Hepatocyte (in vitro differentiated cells): Measurements from ENCODE around the gene SUSD3. TPM values are rescaled to one million over a fixed set of nuclear protein-coding genes. Genes with fewer than 3 reads are reported as not detected.

Experiments used
- DNase-seq: peaks from one replicate; pipeline ENCODE4 v3.0.0-alpha.2; 2016; ENCODE audit warnings: low spot score
- H2AFZ ChIP-seq: fragments of 200-600 bp; sonication (generic); 2 replicates; pipeline ENCODE4 v1.6.0; 2016; ENCODE audit warnings: antibody characterized with exemption, mild to moderate bottlenecking
- H3K27ac ChIP-seq: fragments of 200-600 bp; sonication (generic); 2 replicates; pipeline ENCODE4 v1.5.1; 2016; ENCODE audit warnings: mild to moderate bottlenecking
- H3K27me3 ChIP-seq: fragments of 200-600 bp; sonication (generic); 2 replicates; pipeline ENCODE4 v1.6.1; 2016
- H3K36me3 ChIP-seq: fragments of 200-600 bp; sonication (generic); replicated peaks from 2 replicates; pipeline ENCODE4 v1.5.1; 2016; ENCODE audit warnings: low read depth; ENCODE audit not compliant: insufficient read depth
- H3K4me1 ChIP-seq: fragments of 200-600 bp; sonication (generic); 2 replicates; pipeline ENCODE4 v1.5.1; 2016; ENCODE audit warnings: mild to moderate bottlenecking, moderate library complexity; ENCODE audit not compliant: insufficient read depth
- H3K4me2 ChIP-seq: fragments of 200-600 bp; sonication (generic); 2 replicates; pipeline ENCODE4 v1.6.0; 2016
- H3K4me3 ChIP-seq: fragments of 200-600 bp; sonication (generic); 2 replicates; pipeline ENCODE4 v1.5.1; 2016; ENCODE audit warnings: mild to moderate bottlenecking
- H3K79me2 ChIP-seq: fragments of 200-600 bp; sonication (generic); 2 replicates; pipeline ENCODE4 v1.6.0; 2017; ENCODE audit warnings: mild to moderate bottlenecking
- H3K9me2 ChIP-seq: fragments of 200-600 bp; sonication (generic); replicated peaks from 2 replicates; pipeline ENCODE4 v1.6.0; 2017; ENCODE audit warnings: mild to moderate bottlenecking; ENCODE audit not compliant: insufficient read depth
- H3K9me3 ChIP-seq: fragments of 200-600 bp; sonication (generic); 2 replicates; pipeline ENCODE4 v1.5.1; 2016; ENCODE audit warnings: low read depth, mild to moderate bottlenecking
- H4K20me1 ChIP-seq: fragments of 200-600 bp; sonication (generic); 2 replicates; pipeline ENCODE4 v1.6.0; 2016; ENCODE audit warnings: mild to moderate bottlenecking; ENCODE audit not compliant: insufficient read depth, poor library complexity, severe bottlenecking
- EZH2 ChIP-seq: fragments of 200-600 bp; sonication (generic); IDR thresholded peaks from 2 replicates; pipeline ENCODE4 v1.6.1; 2016; ENCODE audit warnings: antibody characterized with exemption, mild to moderate bottlenecking, borderline replicate concordance
- EZH2phosphoT487 ChIP-seq: fragments of 200-600 bp; sonication (generic); IDR thresholded peaks from one replicate; pipeline ENCODE4 v1.6.1; 2018; ENCODE audit warnings: antibody characterized with exemption, mild to moderate bottlenecking, low read depth, moderate library complexity; ENCODE audit not compliant: unreplicated experiment, severe bottlenecking
- WGBS: methylation state at CpG from one replicate; pipeline ENCODE4 v1.1.6; 2016; ENCODE audit warnings: low lambda C conversion rate; ENCODE audit errors: missing lambda C conversion rate; 5-methylcytosine and 5-hydroxymethylcytosine counted together
- polyA plus RNA-seq: library from polyadenylated mRNA; unstranded; fragments of >200 nt; fragmentation: Nextera tagmentation; extraction: Ambion mirVana; gene quantifications from 2 replicates; pipeline ENCODE4 v1.2.1, GENCODE V29; 2016
- total RNA-seq: library from RNA; depleted of rRNA; stranded (reverse); fragments of >200 nt; gene quantifications from 2 replicates; pipeline ENCODE4 v1.2.3, GENCODE V29; 2014
- TF ChIP-seq, protein P1 (sequence below): fragments of 200-600 bp; sonication (generic); IDR thresholded peaks from 2 replicates; pipeline ENCODE4 v1.5.1; 2016; ENCODE audit warnings: antibody characterized with exemption, mild to moderate bottlenecking; ENCODE audit not compliant: poor library complexity

SUSD3 gene
- total and polyA plus RNA-seq, 2 experiments from 2014 or later: 11.4 to 17.3 TPM

DNA sequence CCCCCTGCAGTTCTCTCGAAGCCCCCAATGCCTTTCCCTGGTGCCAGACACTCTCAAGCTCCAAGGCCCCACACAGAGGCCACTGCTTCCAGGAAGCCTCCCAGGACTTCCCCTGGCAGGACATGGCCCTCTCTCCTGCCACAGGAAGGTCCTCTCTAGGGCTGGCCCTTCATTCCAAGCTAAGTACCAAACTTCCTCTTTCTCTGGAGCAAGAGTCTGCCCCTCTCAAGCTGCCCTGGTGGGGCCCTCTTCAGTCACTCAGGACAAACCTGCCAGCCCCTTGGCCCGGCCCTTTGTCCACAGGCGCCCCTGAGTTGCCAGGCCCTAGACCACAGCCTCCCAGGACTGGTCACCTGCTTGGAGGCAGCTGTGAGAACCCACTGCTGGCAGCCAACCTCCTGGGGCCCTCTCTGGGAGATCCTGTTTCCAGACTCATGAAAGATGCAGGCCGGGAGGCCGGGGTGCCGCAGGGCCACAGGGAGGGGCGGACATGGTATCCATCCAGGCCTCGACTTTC lies 69.0 kb downstream of the SUSD3 start:
- peak; percentile 33 for DNase-seq
- Histone ChIP-seq H3K9me3 (no peaks in the 10 kb centered on the region), H2AFZ (no peak overlapping the region), H3K4me1 (peaks cover 28% of the 10 kb centered on the region), H3K27me3 (no peaks in the 10 kb centered on the region), H3K27ac (peak overlapping the region; percentile 47), H3K4me3 (no peak overlapping the region), H3K79me2 (peaks cover 50% of the 10 kb centered on the region), H3K36me3 (no peaks in the 10 kb centered on the region), H3K9me2 (no peaks in the 10 kb centered on the region), H4K20me1 (peaks cover 10% of the 10 kb centered on the region), H3K4me2 (peak overlapping the region; percentile 48)
- TF ChIP-seq, protein P1, sequence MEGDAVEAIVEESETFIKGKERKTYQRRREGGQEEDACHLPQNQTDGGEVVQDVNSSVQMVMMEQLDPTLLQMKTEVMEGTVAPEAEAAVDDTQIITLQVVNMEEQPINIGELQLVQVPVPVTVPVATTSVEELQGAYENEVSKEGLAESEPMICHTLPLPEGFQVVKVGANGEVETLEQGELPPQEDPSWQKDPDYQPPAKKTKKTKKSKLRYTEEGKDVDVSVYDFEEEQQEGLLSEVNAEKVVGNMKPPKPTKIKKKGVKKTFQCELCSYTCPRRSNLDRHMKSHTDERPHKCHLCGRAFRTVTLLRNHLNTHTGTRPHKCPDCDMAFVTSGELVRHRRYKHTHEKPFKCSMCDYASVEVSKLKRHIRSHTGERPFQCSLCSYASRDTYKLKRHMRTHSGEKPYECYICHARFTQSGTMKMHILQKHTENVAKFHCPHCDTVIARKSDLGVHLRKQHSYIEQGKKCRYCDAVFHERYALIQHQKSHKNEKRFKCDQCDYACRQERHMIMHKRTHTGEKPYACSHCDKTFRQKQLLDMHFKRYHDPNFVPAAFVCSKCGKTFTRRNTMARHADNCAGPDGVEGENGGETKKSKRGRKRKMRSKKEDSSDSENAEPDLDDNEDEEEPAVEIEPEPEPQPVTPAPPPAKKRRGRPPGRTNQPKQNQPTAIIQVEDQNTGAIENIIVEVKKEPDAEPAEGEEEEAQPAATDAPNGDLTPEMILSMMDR: no peak
- TF ChIP-seq EZH2phosphoT487: no peak
- TF ChIP-seq EZH2: no peak
- 54% methylated on average over 8 of the region's 8 CpGs for WGBS

DNA sequence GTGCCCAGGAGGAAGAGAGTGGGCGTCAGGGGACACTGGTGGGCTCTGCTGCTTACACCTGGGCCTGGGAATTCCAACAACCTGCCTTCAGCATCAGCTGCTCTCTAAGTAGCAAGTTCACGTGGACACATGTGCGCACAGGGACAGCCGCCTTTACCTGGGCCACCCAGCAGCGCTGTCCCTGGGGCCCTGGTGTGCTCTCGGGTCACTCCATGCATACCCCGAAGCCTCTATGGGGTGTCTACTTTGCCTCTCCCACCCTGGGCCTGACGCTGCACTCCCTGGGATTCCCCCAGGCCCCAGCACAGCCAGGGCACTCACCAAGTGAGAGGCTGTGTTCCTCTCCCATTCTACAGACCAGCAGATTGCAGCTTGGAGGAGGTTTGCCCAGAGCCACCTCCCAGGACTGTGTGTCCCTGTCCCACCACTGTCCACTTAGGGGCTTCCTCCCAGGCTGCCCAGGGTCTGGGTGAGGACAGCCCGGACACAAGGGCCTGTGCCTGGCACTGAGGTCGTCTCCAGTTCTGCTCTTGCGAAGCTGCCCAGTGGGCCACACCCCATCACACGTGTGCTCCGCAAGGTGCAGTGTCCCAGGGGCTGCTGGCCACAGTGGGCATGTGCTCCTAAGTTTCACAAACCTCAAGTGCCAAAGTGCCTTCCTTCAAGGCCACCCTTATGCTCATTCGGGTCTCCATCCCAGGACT lies 69.7 kb downstream of the SUSD3 start:
- Histone ChIP-seq H3K4me2 (no peak overlapping the region), H2AFZ (no peak overlapping the region), H3K9me3 (no peaks in the 10 kb centered on the region), H3K27me3 (no peaks in the 10 kb centered on the region), H3K36me3 (no peaks in the 10 kb centered on the region), H4K20me1 (peaks cover 10% of the 10 kb centered on the region), H3K4me3 (no peak overlapping the region), H3K79me2 (peaks cover 56% of the 10 kb centered on the region), H3K4me1 (peaks cover 35% of the 10 kb centered on the region), H3K27ac (peak overlapping the region; percentile 47), H3K9me2 (no peaks in the 10 kb centered on the region)
- TF ChIP-seq, protein P1: no peak
- no peak for TF ChIP-seq EZH2phosphoT487
- TF ChIP-seq EZH2: no peak
- DNase-seq: peak; percentile 4
- 93% methylated on average over 14 of the region's 14 CpGs for WGBS

DNA sequence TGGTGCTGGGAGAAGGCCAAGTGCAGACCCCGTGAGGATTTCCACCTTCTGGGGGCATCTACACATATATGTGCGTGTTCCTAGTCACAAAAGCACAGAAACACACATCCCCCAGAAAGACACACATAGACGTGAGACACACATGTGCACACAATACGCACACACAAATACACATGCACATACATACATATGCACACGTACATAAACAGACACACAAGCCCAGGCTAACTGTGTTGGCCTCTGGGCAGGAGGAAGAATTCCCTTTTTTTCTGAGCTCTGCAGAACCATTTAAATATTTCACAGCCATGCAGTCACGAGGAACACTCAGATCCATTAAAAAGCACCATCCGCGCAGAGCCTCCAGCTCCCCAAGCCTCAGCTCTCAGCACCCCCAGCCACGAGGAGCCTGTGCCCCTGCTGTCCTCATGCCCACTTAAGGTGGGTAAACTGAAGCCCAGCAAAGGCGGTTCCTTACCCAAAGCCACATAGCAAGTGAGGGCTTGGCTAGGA lies 70.3 kb downstream of the SUSD3 start:
- no peak for TF ChIP-seq EZH2
- TF ChIP-seq EZH2phosphoT487: no peak
- TF ChIP-seq, protein P1: no peak

More for the DNA sequence above, 70.3 kb downstream of the SUSD3 start:
- peaks cover 56% of the 10 kb centered on the region for H3K79me2 ChIP-seq
- H3K4me2 ChIP-seq: no peak overlapping the region
- WGBS: 95% methylated on average over 10 of the region's 10 CpGs
- H3K36me3 ChIP-seq: no peaks in the 10 kb centered on the region
- peaks cover 38% of the 10 kb centered on the region for H3K4me1 ChIP-seq
- H3K9me3 ChIP-seq: no peaks in the 10 kb centered on the region
- H3K4me3 ChIP-seq: no peak overlapping the region
- no peaks in the 10 kb centered on the region for H3K27me3 ChIP-seq
- H2AFZ ChIP-seq: no peak overlapping the region
- DNase-seq: no peak
- H4K20me1 ChIP-seq: peaks cover 10% of the 10 kb centered on the region
- no peak overlapping the region for H3K27ac ChIP-seq
- no peaks in the 10 kb centered on the region for H3K9me2 ChIP-seq
